Heart left ventricle (tissue), 16 donors: Measurements from ENCODE around the gene SCN9A. TPM values are rescaled to one million over a fixed set of nuclear protein-coding genes. Genes with fewer than 3 reads are reported as not detected.
A peak's percentile ranks its signal among the peaks of the same experiment; 100 is the strongest.

ENCODE experiments used
- ATAC-seq, 4 donors: fragments of 200-7000 bp; cut with Tn5 transposase; one replicate each; pipeline ENCODE4 v1.9.1; 2020 to 2022; ENCODE audit warnings: moderate library complexity in 4 of 4, mild to moderate bottlenecking in 3 of 4, moderate number of reproducible peaks in 1 of 4
- DNase-seq, 5 donors: peaks; one replicate each; pipeline ENCODE4 v3.0.0-alpha.2; 2020
- H3K27ac ChIP-seq, 12 donors: fragments of 200-600 bp; sonication (generic) in 4 of 12; one replicate each; pipeline versions ENCODE4 v1.5.0 to v1.8.0; 2016 to 2022; ENCODE audit warnings: mild to moderate bottlenecking in 2 of 12
- H3K27me3 ChIP-seq, 9 donors: fragments of 200-600 bp; sonication (generic) in 2 of 9; one replicate each; pipeline versions ENCODE4 v1.5.1 to v1.8.0; 2016 to 2022; ENCODE audit warnings: mild to moderate bottlenecking in 3 of 9
- H3K36me3 ChIP-seq, 9 donors: fragments of 200-600 bp; sonication (generic) in 2 of 9; one replicate each; pipeline versions ENCODE4 v1.5.0 to v1.8.0; 2018 to 2022; ENCODE audit warnings: mild to moderate bottlenecking in 2 of 9
- H3K4me1 ChIP-seq, 12 donors: fragments of 200-600 bp; sonication (generic) in 4 of 12; one replicate each; pipeline versions ENCODE4 v1.5.0 to v1.8.0; 2016 to 2022; ENCODE audit warnings: mild to moderate bottlenecking in 3 of 12
- H3K4me3 ChIP-seq, 12 donors: fragments of 200-600 bp; sonication (generic) in 4 of 12; one replicate each; pipeline versions ENCODE4 v1.5.0 to v1.8.0; 2017 to 2022; ENCODE audit warnings: mild to moderate bottlenecking in 9 of 12, moderate library complexity in 4 of 12
- H3K9me3 ChIP-seq, 12 donors: fragments of 200-600 bp; sonication (generic) in 4 of 12; one replicate each; pipeline versions ENCODE4 v1.5.0 to v1.8.0; 2016 to 2022; ENCODE audit warnings: mild to moderate bottlenecking in 1 of 12
- POLR2A ChIP-seq, 2 donors: fragments of 450-650 bp; IDR thresholded peaks; one replicate each; pipeline ENCODE4 v1.6.1; 2017; ENCODE audit warnings: antibody characterized with exemption in 2 of 2, mild to moderate bottlenecking in 2 of 2, moderate library complexity in 2 of 2
- WGBS, 4 donors: extraction: QIAGEN DNeasy Blood & Tissue Kit in 2 of 4; methylation state at CpG; one replicate each; pipeline versions ENCODE4 v1.1.5 to v1.1.7; 2013 to 2018; 5-methylcytosine and 5-hydroxymethylcytosine counted together
- intact Hi-C, 10 donors: fragments of 100-400 bp; cut with DNase I; formaldehyde crosslinking; loops; one replicate each; pipeline versions ENCODE4 v1.11.1 to v1.14.2; 2022
- polyA plus RNA-seq, 2 donors: library from polyadenylated mRNA; stranded (reverse); fragments of 200-250 nt; gene quantifications; one replicate each; pipeline ENCODE4 v1.2.3, GENCODE V29; 2013
- total RNA-seq, 9 donors: library from RNA; depleted of rRNA in 2 of 9; stranded (reverse); fragments of >200 nt in 2 of 9; fragmentation: NEBNext Ultra II Directional in 3 of 9; extraction: Animal tissue kit (Norgen Biotek cat#: 25700) in 3 of 9; gene quantifications; one replicate each; pipeline versions ENCODE4 v1.1.0 to v1.2.4, GENCODE V29; 2016 to 2023
- TF ChIP-seq, protein P1 (sequence below), 12 donors: fragments of 200-600 bp; sonication (generic) in 4 of 12; IDR thresholded peaks; one replicate each; pipeline versions ENCODE4 v1.5.0 to v1.8.0; 2018 to 2022; ENCODE audit warnings: antibody characterized with exemption in 12 of 12, mild to moderate bottlenecking in 5 of 12
- donor health status: ischemic (EF 13 %, LVEDD 7.1; RV severe dilation, severe dysfunction).
- donor health status: healthy with polysubstance abuse.
- donor health status: DM: no; HTN: yes; CAD: no.
- donor health status: DM: no; HTN: no; CAD: no.
- donor health status: ischemic (EF 25% LVEDD 6.9; RV normal size, moderate dysfunction).
- donor health status: ischemic (EF 25% LVEDD 5.7; RV mildly dilated, moderate dysfunction).
- donor health status: healthy.
- donor health status: DM: yes; HTN: yes; CAD: no.
- donor health status: ischemic (EF 35%, LVEDD 5.7; RV mildly dilated, moderate dysfunction).
- donor health status: nonischemic (EF 11% LVEDD 7.7; RV severe dilation, severe dysfunction).
- donor health status: DM: yes; HTN: yes; CAD: no.
- donor health status: PGD.
- donor health status: ischemic (EF 29% LVEDD 5.4; RV normal size, mild dysfunction).
- donor health status: nonischemic (EF 23%, LVEDD 6.1; RV moderate dilation, normal function).

The SCN9A gene
- total and polyA plus RNA-seq, 11 donors, result 0.08 to 3.2 (median 0.99) TPM

GRCh38 chr2:166344286-166345113 is 31.2 kb downstream of the SCN9A start:
- ATAC-seq (peak in 1 of 4 donors; percentile 29), DNase-seq (no peak)
- TF ChIP-seq POLR2A (IDR thresholded peaks at IDR 0.05), result no peak
- H3K27me3 ChIP-seq, result no peaks in the 10 kb centered on the region
- no peaks in the 10 kb centered on the region for H3K4me1 ChIP-seq
- no peak overlapping the region for H3K4me3 ChIP-seq
- no peaks in the 10 kb centered on the region for H3K36me3 ChIP-seq
- H3K27ac ChIP-seq, result no peak overlapping the region
- WGBS, 4 donors, result 74 to 82% (median 79%) methylated on average over 4 of the region's 4 CpGs
- no peaks in the 10 kb centered on the region for H3K9me3 ChIP-seq
- intact Hi-C loops, result no loop called here

DNA sequence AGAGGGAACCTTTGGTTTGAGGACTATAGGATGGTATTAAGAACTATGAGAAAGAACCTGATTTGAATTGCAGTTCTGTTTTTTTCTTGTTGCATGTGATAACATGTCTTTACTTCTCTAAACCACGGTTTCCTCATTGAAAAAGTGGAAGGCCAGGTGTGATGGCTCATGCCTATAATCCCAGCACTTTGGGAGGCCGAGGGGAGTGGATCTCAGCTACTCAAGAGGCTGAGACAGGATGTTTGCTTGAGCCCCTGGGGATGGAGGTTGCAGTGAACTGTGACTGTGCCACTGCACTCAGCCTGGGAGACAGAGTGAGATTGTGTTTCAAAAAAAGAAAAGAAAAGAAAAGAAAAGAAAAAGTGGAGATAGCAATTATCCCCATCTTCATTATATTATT is 32.3 kb downstream of the SCN9A start:
- H3K4me3 ChIP-seq, result no peak overlapping the region
- DNase-seq, result no peak
- no peaks in the 10 kb centered on the region for H3K36me3 ChIP-seq
- no peaks in the 10 kb centered on the region for H3K4me1 ChIP-seq
- 30 to 40% (median 37%) methylated on average over 2 of the region's 2 CpGs for WGBS, 4 donors
- intact Hi-C loops, result no loop called here
- no peaks in the 10 kb centered on the region for H3K27me3 ChIP-seq
- H3K27ac ChIP-seq, result no peak overlapping the region
- TF ChIP-seq, protein P1, sequence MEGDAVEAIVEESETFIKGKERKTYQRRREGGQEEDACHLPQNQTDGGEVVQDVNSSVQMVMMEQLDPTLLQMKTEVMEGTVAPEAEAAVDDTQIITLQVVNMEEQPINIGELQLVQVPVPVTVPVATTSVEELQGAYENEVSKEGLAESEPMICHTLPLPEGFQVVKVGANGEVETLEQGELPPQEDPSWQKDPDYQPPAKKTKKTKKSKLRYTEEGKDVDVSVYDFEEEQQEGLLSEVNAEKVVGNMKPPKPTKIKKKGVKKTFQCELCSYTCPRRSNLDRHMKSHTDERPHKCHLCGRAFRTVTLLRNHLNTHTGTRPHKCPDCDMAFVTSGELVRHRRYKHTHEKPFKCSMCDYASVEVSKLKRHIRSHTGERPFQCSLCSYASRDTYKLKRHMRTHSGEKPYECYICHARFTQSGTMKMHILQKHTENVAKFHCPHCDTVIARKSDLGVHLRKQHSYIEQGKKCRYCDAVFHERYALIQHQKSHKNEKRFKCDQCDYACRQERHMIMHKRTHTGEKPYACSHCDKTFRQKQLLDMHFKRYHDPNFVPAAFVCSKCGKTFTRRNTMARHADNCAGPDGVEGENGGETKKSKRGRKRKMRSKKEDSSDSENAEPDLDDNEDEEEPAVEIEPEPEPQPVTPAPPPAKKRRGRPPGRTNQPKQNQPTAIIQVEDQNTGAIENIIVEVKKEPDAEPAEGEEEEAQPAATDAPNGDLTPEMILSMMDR (IDR thresholded peaks at IDR 0.05), result no peak
- TF ChIP-seq POLR2A (IDR thresholded peaks at IDR 0.05), result no peak
- no peak for ATAC-seq
- H3K9me3 ChIP-seq, result no peaks in the 10 kb centered on the region

DNA sequence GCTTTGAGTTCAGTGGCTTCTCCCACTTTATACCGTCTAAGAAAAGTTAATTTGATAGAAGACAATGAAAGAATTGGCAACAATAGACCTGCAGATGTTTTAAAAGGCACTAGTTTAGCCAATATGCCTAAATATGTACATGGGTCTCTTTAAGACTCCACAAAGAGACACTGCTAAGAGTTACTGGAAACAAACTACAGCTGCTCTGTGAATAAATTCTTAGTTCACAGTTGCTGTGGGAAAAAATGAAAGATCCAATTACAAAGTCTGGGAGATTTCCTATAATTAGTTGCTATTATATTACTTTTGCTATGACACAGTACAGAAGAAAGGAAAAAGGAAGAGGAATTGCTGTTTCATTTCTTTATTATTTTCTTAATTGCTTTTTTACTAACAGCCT is 34.3 kb downstream of the SCN9A start:
- intact Hi-C loops, result no loop called here
- no peak for TF ChIP-seq POLR2A (IDR thresholded peaks at IDR 0.05)
- 32 to 58% (median 44%) methylated on average over 1 of the region's 1 CpG for WGBS, 4 donors
- H3K27ac ChIP-seq, result no peak overlapping the region
- no peaks in the 10 kb centered on the region for H3K4me1 ChIP-seq
- DNase-seq (no peak), ATAC-seq (no peak)
- no peaks in the 10 kb centered on the region for H3K36me3 ChIP-seq
- no peaks in the 10 kb centered on the region for H3K9me3 ChIP-seq
- no peak overlapping the region for H3K4me3 ChIP-seq
- no peaks in the 10 kb centered on the region for H3K27me3 ChIP-seq

- no peak for ATAC-seq
- WGBS, 4 donors, result 85 to 91% (median 89%) methylated on average over 4 of the region's 4 CpGs
- Histone ChIP-seq H3K27me3 (no peaks in the 10 kb centered on the region), H3K9me3 (no peaks in the 10 kb centered on the region), H3K4me1 (no peaks in the 10 kb centered on the region), H3K4me3 (no peak overlapping the region), H3K27ac (no peak overlapping the region), H3K36me3 (no peaks in the 10 kb centered on the region)
- DNase-seq, result no peak
- TF ChIP-seq, protein P1 (IDR thresholded peaks at IDR 0.05), result no peak
- no peak for TF ChIP-seq POLR2A (IDR thresholded peaks at IDR 0.05)
- intact Hi-C loops, result no loop called here
Measured at GRCh38 chr2:166338831-166339339, 36.9 kb downstream of the SCN9A start.

- intact Hi-C loops, result no loop called here
- no peaks in the 10 kb centered on the region for H3K27me3 ChIP-seq
- no peak overlapping the region for H3K27ac ChIP-seq
- WGBS, 4 donors, result 68 to 76% (median 72%) methylated on average over 2 of the region's 2 CpGs
- H3K9me3 ChIP-seq, result no peaks in the 10 kb centered on the region
- no peak overlapping the region for H3K4me3 ChIP-seq
- TF ChIP-seq POLR2A (IDR thresholded peaks at IDR 0.05), result no peak
- TF ChIP-seq, protein P1 (IDR thresholded peaks at IDR 0.05), result no peak
- H3K4me1 ChIP-seq, result no peaks in the 10 kb centered on the region
- DNase-seq (no peak), ATAC-seq (no peak)
- no peaks in the 10 kb centered on the region for H3K36me3 ChIP-seq
Measured at GRCh38 chr2:166337932-166338331, 37.8 kb downstream of the SCN9A start.
